ENCODE data around the gene CCS. TPM values are rescaled to one million over a fixed set of nuclear protein-coding genes. Genes with fewer than 3 reads are reported as not detected.

CCS gene
- total and polyA plus RNA-seq, 9 of the 15 experiments (the other 6 are each of a cell fraction or from before 2014, with no cell fraction given) = 1.1 to 46.6 (median 26.8) TPM

DNA sequence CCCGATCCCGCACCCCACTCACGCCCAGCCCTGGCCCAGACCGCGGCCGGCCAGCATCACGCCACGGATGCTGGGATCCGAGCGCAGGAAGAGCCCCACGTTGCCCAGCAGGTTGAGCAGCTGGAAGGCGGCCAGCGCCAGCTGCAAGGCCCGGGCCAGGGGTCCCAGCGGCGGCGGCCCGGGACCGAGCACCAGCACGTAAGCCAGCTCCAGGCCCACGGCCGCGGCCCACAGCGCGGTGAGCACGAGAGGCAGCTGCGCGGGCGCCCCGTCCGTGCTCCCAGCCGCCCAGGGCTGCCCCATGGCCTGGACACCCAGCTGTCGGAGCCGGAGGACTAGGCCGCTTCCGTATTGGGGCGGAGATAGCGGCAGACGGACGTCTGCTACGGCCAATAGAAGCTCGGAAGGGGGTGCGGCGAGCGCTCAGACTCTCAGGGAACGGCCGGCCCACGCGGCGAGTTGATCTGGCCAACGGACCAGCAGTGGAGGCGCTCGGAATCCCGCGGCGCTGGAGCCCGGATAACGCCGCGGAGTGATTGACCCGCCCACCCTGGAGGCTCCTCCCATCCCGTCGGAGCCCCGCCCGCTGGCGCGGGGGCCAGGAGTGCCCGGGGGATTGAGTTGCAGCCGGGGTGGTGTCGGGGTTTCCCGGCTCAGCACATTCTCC is 47.2 kb upstream of the CCS start, which contains the start of gene ZDHHC24 (continued):
- TF ChIP-seq DNMT1 (IDR thresholded peaks at IDR 0.05) = no peak
- TF ChIP-seq, protein P1, sequence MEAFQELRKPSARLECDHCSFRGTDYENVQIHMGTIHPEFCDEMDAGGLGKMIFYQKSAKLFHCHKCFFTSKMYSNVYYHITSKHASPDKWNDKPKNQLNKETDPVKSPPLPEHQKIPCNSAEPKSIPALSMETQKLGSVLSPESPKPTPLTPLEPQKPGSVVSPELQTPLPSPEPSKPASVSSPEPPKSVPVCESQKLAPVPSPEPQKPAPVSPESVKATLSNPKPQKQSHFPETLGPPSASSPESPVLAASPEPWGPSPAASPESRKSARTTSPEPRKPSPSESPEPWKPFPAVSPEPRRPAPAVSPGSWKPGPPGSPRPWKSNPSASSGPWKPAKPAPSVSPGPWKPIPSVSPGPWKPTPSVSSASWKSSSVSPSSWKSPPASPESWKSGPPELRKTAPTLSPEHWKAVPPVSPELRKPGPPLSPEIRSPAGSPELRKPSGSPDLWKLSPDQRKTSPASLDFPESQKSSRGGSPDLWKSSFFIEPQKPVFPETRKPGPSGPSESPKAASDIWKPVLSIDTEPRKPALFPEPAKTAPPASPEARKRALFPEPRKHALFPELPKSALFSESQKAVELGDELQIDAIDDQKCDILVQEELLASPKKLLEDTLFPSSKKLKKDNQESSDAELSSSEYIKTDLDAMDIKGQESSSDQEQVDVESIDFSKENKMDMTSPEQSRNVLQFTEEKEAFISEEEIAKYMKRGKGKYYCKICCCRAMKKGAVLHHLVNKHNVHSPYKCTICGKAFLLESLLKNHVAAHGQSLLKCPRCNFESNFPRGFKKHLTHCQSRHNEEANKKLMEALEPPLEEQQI (IDR thresholded peaks at IDR 0.05) = no peak
- TF ChIP-seq, protein P2, sequence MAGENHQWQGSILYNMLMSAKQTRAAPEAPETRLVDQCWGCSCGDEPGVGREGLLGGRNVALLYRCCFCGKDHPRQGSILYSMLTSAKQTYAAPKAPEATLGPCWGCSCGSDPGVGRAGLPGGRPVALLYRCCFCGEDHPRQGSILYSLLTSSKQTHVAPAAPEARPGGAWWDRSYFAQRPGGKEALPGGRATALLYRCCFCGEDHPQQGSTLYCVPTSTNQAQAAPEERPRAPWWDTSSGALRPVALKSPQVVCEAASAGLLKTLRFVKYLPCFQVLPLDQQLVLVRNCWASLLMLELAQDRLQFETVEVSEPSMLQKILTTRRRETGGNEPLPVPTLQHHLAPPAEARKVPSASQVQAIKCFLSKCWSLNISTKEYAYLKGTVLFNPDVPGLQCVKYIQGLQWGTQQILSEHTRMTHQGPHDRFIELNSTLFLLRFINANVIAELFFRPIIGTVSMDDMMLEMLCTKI (IDR thresholded peaks at IDR 0.05; ENCODE audit: partially characterized antibody) = no peak
- TF ChIP-seq KDM2B (CRISPR knock-in tag; IDR thresholded peaks at IDR 0.05) = no peak
- TF ChIP-seq KLF13 (tag; IDR thresholded peaks at IDR 0.05; ENCODE audit: borderline replicate concordance, low read depth) = no peak
- TF ChIP-seq, protein P3, sequence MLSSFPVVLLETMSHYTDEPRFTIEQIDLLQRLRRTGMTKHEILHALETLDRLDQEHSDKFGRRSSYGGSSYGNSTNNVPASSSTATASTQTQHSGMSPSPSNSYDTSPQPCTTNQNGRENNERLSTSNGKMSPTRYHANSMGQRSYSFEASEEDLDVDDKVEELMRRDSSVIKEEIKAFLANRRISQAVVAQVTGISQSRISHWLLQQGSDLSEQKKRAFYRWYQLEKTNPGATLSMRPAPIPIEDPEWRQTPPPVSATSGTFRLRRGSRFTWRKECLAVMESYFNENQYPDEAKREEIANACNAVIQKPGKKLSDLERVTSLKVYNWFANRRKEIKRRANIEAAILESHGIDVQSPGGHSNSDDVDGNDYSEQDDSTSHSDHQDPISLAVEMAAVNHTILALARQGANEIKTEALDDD (IDR thresholded peaks at IDR 0.05) = no peak
- TF ChIP-seq, protein P4, sequence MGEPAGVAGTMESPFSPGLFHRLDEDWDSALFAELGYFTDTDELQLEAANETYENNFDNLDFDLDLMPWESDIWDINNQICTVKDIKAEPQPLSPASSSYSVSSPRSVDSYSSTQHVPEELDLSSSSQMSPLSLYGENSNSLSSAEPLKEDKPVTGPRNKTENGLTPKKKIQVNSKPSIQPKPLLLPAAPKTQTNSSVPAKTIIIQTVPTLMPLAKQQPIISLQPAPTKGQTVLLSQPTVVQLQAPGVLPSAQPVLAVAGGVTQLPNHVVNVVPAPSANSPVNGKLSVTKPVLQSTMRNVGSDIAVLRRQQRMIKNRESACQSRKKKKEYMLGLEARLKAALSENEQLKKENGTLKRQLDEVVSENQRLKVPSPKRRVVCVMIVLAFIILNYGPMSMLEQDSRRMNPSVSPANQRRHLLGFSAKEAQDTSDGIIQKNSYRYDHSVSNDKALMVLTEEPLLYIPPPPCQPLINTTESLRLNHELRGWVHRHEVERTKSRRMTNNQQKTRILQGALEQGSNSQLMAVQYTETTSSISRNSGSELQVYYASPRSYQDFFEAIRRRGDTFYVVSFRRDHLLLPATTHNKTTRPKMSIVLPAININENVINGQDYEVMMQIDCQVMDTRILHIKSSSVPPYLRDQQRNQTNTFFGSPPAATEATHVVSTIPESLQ (CRISPR knock-in tag; IDR thresholded peaks at IDR 0.05) = no peak
- 0 out of 2 replicates have a peak, but pooled peaks have one; percentile 7 for TF ChIP-seq TCF3 (CRISPR knock-in tag; IDR thresholded peaks at IDR 0.05)
- peak; percentile 76; the same call in 1 of the 2 replicates for TF ChIP-seq GATAD2B (IDR thresholded peaks at IDR 0.05; ENCODE audit: borderline replicate concordance)
- peak; percentile 70; the same call in 1 of the 2 replicates for TF ChIP-seq NCOA6 (IDR thresholded peaks at IDR 0.05)
- TF ChIP-seq RBBP5 (IDR thresholded peaks at IDR 0.05; ENCODE audit: borderline replicate concordance, insufficient read depth, low read length, poor library complexity, severe bottlenecking) = peak; percentile 71
- TF ChIP-seq CXXC5 (CRISPR knock-in tag; IDR thresholded peaks at IDR 0.05) = peak; percentile 99
- no peak for TF ChIP-seq TRIM24 (IDR thresholded peaks at IDR 0.05)
- TF ChIP-seq, protein P5, sequence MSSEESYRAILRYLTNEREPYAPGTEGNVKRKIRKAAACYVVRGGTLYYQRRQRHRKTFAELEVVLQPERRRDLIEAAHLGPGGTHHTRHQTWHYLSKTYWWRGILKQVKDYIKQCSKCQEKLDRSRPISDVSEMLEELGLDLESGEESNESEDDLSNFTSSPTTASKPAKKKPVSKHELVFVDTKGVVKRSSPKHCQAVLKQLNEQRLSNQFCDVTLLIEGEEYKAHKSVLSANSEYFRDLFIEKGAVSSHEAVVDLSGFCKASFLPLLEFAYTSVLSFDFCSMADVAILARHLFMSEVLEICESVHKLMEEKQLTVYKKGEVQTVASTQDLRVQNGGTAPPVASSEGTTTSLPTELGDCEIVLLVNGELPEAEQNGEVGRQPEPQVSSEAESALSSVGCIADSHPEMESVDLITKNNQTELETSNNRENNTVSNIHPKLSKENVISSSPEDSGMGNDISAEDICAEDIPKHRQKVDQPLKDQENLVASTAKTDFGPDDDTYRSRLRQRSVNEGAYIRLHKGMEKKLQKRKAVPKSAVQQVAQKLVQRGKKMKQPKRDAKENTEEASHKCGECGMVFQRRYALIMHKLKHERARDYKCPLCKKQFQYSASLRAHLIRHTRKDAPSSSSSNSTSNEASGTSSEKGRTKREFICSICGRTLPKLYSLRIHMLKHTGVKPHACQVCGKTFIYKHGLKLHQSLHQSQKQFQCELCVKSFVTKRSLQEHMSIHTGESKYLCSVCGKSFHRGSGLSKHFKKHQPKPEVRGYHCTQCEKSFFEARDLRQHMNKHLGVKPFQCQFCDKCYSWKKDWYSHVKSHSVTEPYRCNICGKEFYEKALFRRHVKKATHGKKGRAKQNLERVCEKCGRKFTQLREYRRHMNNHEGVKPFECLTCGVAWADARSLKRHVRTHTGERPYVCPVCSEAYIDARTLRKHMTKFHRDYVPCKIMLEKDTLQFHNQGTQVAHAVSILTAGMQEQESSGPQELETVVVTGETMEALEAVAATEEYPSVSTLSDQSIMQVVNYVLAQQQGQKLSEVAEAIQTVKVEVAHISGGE (CRISPR knock-in tag; IDR thresholded peaks at IDR 0.05) = peak in 1 of 3 experiments; percentile 80; a peak in 1 of 6 replicates
